A172 (cell line): ENCODE results near the gene NPDC1. TPM values are rescaled to one million over a fixed set of nuclear protein-coding genes. Genes with fewer than 3 reads are reported as not detected.
"Not testable (repeated sequence)": the region's sequence is repeated elsewhere in the genome, so short reads cannot be mapped to it uniquely, and the experiment has no call there.

Source experiments
- DNase-seq: peaks from one replicate; pipeline ENCODE4 v3.0.0-alpha.2; 2015; ENCODE audit warnings: low spot score
- total RNA-seq: library from RNA; depleted of rRNA; stranded (reverse); fragments of >200 nt; shearing (Covaris generic); gene quantifications from 2 replicates; pipeline ENCODE4 v1.2.3, GENCODE V29; 2014

NPDC1 gene
- total RNA-seq, 1 experiment from 2014 or later, result 49.6 TPM

GRCh38 chr9:137075275-137075775, 29.3 kb upstream of the NPDC1 start:
- DNase-seq, result no peak

- no peak for DNase-seq
These were observed 28.8 kb upstream of the NPDC1 start for GRCh38 chr9:137074657-137075274.

- no peak for DNase-seq
These were observed 28.0 kb upstream of the NPDC1 start for GRCh38 chr9:137073992-137074399.

GRCh38 chr9:137071282-137071681, 25.3 kb upstream of the NPDC1 start:
- DNase-seq, result no peak

GRCh38 chr9:137070906-137071275, 24.9 kb upstream of the NPDC1 start:
- DNase-seq, result peak; percentile 65

GRCh38 chr9:137070201-137070905, 24.4 kb upstream of the NPDC1 start, which contains the start of gene SAPCD2:
SAPCD2 (minus strand) TSS chr9:137070557; CDS start chr9:137070460, 97 bp downstream.
- peak; percentile 97 for DNase-seq

GRCh38 chr9:137069508-137070091, 23.6 kb upstream of the NPDC1 start:
- DNase-seq, result no peak

- DNase-seq, result no peak
These were observed 22.8 kb upstream of the NPDC1 start for GRCh38 chr9:137068539-137069507.

- peak; percentile 87 for DNase-seq
These were observed 22.0 kb upstream of the NPDC1 start for GRCh38 chr9:137067860-137068538.

GRCh38 chr9:137066096-137066861, 20.3 kb upstream of the NPDC1 start:
- DNase-seq, result no peak

- no peak for DNase-seq
These were observed 19.5 kb upstream of the NPDC1 start for GRCh38 chr9:137065336-137065967.

- no peak for DNase-seq
These were observed 18.8 kb upstream of the NPDC1 start for GRCh38 chr9:137064880-137065164.

- DNase-seq, result peak; percentile 71
These were observed 18.3 kb upstream of the NPDC1 start for GRCh38 chr9:137064027-137064879.

- no peak for DNase-seq
These were observed 17.5 kb upstream of the NPDC1 start for GRCh38 chr9:137063311-137064026.

- not testable (repeated sequence) for DNase-seq
These were observed 16.8 kb upstream of the NPDC1 start for GRCh38 chr9:137062798-137063197.

- no peak for DNase-seq
These were observed 16.4 kb upstream of the NPDC1 start for GRCh38 chr9:137062384-137062783.

GRCh38 chr9:137058521-137059234, 12.7 kb upstream of the NPDC1 start:
- DNase-seq, result no peak

GRCh38 chr9:137057545-137057944, 11.6 kb upstream of the NPDC1 start:
- no peak for DNase-seq
